HG02642 (cell line): ENCODE data around the gene ZEB1.
"Not testable (repeated sequence)": the region's sequence is repeated elsewhere in the genome, so short reads cannot be mapped to it uniquely, and the experiment has no call there.

Experiments used
- ATAC-seq: cut with Tn5 transposase; IDR thresholded peaks from one replicate; pipeline ENCODE4 v1.9.1; 2021; ENCODE audit warnings: mild to moderate bottlenecking; ENCODE audit not compliant: unreplicated experiment, poor library complexity

ZEB1 gene

GRCh38 chr10:31362023-31362641, 43.1 kb downstream of the ZEB1 start:
- no peak for ATAC-seq

GRCh38 chr10:31363696-31364095, 44.7 kb downstream of the ZEB1 start:
- ATAC-seq, result not testable (repeated sequence)

GRCh38 chr10:31364238-31364637, 45.2 kb downstream of the ZEB1 start:
- not testable (repeated sequence) for ATAC-seq

GRCh38 chr10:31366703-31367102, 47.7 kb downstream of the ZEB1 start:
- no peak for ATAC-seq

- no peak for ATAC-seq
These were observed 49.7 kb downstream of the ZEB1 start for GRCh38 chr10:31368724-31369123.

DNA sequence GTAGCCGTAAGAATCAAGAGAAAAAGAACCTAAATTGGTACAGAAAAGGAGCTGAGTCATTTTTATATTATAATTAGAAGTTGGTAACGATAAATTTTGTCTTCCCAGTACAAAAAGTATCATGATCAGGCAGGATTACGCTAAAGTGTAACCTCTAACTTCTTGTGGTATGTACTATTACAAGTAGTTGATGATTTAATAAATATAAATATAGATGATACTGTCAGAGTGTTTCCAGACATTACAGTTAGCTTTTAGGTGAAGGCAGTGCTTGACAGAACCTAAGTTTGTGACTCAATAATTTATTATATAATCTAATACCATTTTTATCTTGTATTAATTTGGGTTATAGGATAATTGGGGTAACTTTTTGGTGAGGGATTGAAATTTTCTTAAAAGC, 53.4 kb downstream of the ZEB1 start:
- ATAC-seq, result no peak

GRCh38 chr10:31374146-31374696, 55.2 kb downstream of the ZEB1 start:
- ATAC-seq, result no peak

DNA sequence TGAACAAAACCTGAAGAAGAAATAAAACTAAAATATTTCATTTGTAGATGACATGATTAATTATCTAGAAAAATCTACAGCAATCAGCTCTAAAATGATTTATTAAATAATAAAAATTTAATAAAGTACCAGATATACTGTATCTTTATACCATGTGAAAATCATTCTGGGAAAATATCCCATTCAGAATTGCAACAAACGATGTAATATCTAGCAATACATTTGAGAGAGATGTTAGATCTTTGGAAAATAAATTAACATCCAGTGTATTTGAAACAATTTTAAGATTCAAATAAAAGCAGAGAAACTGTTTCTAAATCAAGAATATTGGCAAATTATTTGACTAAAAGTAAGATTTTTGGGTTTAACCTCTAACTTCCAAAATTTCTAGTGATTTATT, 62.2 kb downstream of the ZEB1 start:
- ATAC-seq, result no peak

DNA sequence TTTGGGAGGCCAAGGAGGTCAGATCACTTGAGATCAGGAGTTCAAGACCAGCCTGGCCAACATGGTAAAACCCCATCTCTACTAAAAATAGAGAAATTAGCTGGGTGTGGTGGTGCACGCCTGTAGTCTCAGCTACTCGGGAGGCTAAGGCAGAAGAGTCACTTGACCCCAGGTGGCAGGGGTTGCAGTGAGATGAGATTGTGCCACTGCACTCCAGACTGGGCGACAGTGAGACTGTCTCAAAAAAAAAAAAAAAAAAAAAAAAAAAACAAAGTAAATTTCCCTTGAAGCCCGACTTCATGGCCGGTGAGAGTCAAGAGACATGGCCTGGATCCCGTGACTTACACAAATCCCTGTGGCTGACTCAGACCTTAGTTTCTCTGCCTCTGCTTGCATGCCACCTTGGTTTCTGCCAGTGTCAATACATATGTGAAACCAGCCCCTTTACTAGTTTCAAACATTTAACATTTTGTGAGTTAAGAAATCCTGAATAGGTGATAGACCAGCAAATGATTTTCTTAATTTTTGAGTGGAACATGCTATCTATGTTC, 62.8 kb downstream of the ZEB1 start:
- no peak for ATAC-seq

DNA sequence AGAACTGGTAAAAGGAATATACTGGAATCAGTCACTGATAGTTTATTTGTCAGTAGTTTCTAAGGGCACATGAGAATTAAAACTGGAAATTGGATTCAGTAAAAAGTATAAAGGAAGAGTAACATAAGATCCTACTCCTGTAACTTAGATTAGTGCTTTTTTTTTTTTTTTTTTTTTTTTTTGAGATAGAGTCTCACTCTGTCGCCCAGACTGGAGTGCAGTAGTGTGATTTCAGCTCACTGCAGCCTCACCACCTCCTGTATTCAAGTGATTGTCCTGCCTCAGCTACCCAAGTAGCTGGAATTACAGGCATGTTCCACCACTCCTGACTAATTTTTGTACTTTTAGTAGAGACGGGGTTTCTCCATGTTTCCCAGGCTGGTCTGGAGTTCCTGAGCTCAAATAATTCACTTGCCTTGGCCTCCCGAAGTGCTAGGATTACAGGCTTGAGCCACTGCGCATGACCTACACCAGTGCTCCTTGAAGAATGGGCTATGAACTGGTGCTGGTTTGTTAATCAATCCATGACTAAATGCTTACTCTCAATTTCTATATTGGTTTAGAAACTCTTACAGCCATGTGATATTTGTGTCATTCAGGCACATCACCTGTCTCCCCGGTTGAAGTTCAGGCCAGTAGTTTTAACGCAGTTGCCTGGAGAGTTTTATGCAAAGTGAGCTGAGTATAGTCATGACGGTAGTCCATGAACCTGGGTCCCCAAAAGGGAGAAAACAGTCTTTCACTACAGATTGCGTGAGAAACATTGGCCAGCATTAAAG, 65.0 kb downstream of the ZEB1 start:
- ATAC-seq, result peak; percentile 98

GRCh38 chr10:31384589-31384949, 65.6 kb downstream of the ZEB1 start:
- peak; percentile 32 for ATAC-seq

DNA sequence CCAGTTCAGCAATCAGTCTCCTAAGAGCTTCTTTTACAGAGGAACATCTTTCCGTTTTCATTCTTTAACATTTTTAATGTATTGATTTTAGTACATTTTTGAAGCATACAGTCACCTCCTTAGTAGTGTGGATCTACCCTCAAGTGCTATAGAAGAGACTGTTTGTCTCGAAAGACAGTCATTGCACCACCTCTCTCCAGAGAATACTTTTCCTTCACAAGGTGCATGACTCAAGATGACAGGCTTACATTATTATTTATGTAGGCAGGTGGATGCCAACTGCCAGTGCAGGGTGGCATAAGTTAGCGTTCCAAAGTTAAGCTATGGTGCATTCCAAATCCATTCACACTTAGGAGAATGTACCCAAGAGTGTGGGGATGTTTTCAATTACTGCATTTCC, 71.8 kb downstream of the ZEB1 start:
- ATAC-seq, result no peak

DNA sequence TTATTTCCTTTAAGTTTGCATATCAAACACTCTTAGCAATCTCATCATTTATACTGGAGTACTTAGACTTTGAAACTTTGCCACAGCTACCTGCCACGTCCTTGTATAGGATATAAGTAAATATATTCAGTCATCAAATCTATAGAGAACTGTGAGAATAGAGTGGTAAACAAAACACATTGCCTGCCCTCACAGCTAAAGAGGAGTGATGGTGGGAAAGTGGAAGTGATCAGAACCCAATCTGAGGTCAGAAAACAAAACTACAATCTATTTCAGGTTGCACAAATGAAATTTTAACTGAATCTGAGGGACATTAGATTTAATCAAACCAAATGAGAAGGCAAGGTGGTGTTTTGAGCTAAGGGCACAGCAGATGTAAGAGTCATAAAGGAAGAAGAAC, 74.8 kb downstream of the ZEB1 start:
- ATAC-seq, result no peak

DNA sequence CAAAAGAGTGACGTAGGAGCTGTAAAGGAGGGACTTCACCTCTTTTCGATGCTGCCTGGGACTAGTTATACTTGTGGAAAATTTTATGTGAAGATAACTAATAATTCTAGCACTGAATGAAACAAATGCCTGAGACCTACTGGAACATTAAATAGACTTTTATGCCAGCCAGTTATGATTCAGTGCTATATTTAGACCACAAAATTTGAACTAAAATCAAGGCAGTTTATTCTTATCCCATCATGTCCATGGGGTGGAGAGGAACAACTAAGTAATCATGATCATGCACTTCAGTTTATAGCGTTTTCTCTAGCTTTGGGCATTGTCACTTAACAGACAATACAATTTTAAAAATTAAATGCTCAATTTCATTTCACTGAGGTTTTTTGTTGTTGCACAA, 76.7 kb downstream of the ZEB1 start:
- ATAC-seq, result no peak

GRCh38 chr10:31396376-31396775, 77.4 kb downstream of the ZEB1 start:
- no peak for ATAC-seq

DNA sequence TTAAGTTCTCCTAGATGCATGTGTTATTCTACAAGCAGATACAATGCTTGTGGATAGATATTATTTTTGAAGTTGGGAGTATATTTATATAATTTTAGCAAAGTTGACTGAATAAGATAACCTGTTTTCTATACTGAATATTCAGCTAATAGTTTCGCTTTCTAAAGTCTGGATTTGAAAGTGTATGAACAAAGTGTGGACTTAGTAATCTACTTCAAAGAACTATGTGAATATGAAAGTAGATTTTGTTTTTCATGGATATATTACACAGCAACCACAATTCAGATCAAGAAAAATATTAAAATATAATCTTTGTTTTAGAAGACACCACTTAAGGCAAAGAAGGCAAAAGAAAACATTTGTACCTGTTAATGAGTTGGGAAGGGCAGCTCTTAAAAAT, 78.8 kb downstream of the ZEB1 start:
- ATAC-seq, result no peak

GRCh38 chr10:31399171-31399570, 80.2 kb downstream of the ZEB1 start:
- no peak for ATAC-seq

DNA sequence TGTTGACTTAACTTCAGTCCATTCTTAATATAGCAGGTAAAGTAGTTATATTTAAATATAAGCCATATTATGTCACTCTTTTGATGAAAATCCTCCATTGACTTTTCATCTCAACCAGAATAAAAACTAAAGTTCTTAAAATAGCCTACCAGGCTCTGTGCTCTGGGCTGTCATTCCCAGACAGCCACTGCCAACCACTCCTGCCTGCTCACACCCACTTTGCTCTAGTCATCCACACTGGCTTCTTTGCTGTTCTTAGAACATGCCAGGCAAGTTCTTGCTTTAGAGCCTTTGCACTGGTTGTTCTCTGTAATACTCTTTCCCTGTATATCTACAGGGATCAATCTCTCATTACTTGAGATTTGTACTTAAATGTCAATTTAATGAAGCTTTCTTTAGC, 80.6 kb downstream of the ZEB1 start:
- no peak for ATAC-seq

DNA sequence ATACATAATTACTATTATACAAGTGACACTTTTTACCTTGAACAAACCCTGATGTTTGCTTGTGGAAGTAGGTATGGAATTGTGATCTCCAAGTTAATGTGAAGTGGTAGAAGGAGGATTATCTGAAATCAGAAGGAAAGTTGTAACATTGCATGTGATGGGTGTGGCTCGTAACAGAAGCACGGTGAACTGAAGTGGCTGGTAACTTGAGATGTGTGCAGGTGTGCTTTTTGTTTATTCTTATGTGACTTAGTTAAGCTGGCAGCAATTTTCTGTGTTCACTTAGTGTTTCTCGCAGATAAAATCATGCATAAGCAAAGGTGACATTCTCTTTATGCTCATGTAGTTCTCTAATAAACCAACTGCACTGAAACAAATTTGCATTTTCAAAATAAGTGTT, 82.3 kb downstream of the ZEB1 start:
- no peak for ATAC-seq

- ATAC-seq, result no peak
These were observed 85.6 kb downstream of the ZEB1 start for GRCh38 chr10:31404640-31405039.

- not testable (repeated sequence) for ATAC-seq
These were observed 86.8 kb downstream of the ZEB1 start for GRCh38 chr10:31405829-31406228.

DNA sequence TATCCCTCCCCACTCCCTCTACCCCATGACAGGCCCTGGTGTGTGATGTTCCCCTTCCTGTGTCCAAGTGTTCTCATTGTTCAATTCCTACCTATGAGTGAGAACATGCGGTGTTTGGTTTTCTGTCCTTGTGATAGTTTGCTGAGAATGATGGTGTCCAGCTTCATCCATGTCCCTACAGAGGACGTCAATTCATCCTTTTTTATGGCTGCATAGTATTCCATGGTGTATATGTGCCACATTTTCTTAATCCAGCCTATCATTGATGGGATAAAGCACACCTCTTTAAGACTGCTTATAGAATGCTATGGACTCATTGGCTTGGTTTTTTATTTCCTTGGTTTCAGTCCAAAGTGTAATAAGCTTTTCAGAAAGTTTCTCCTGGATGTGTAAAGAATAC, 93.4 kb downstream of the ZEB1 start:
- not testable (repeated sequence) for ATAC-seq
